HepG2 (cell line): ENCODE measurements around the gene KLF15. TPM values are rescaled to one million over a fixed set of nuclear protein-coding genes. Genes with fewer than 3 reads are reported as not detected.

Source experiments
- ARID2 ChIP-seq: sonication (generic); formaldehyde crosslinking; IDR thresholded peaks from 2 replicates; pipeline ENCODE4 v1.8.1; 2022; ENCODE audit warnings: mild to moderate bottlenecking, missing genetic modification reagents, borderline replicate concordance
- DDIT3 ChIP-seq: sonication (generic); formaldehyde crosslinking; IDR thresholded peaks from 2 replicates; pipeline ENCODE4 v1.4.0; 2020; ENCODE audit warnings: mild to moderate bottlenecking, missing genetic modification reagents
- GLMP ChIP-seq: sonication (generic); formaldehyde crosslinking; IDR thresholded peaks from 2 replicates; pipeline ENCODE4 v1.9.0; 2021; ENCODE audit warnings: missing genetic modification reagents, mild to moderate bottlenecking, borderline replicate concordance
- HOMEZ ChIP-seq: IDR thresholded peaks from 2 replicates; pipeline ENCODE4 v1.6.1; 2016; ENCODE audit warnings: low read depth
- MXD4 ChIP-seq: IDR thresholded peaks from 2 replicates; pipeline ENCODE4 v1.6.1; 2016; ENCODE audit warnings: mild to moderate bottlenecking, missing biosample characterization, missing genetic modification reagents
- NR2F6 ChIP-seq, 2 experiments: IDR thresholded peaks; 2 replicates each; pipeline ENCODE4 v1.6.1; 2016; ENCODE audit warnings: antibody characterized with exemption in 1 of 2, mild to moderate bottlenecking in 1 of 2
- PLSCR1 ChIP-seq: sonication (generic); formaldehyde crosslinking; IDR thresholded peaks from 2 replicates; pipeline ENCODE4 v1.5.0; 2020; ENCODE audit warnings: missing genetic modification reagents, mild to moderate bottlenecking, borderline replicate concordance
- POLR2G ChIP-seq: fragments of 200-400 bp; formaldehyde crosslinking; IDR thresholded peaks from 2 replicates; pipeline ENCODE4 v1.6.1; 2018; ENCODE audit warnings: mild to moderate bottlenecking, low read depth, low read length, moderate library complexity
- RARA ChIP-seq: IDR thresholded peaks from 2 replicates; pipeline ENCODE4 v1.6.1; 2016; ENCODE audit warnings: missing genetic modification reagents, missing compliant biosample characterization
- RERE ChIP-seq: IDR thresholded peaks from 2 replicates; pipeline ENCODE4 v1.6.1; 2016; ENCODE audit warnings: low read depth, missing genetic modification reagents, missing compliant biosample characterization
- SATB2 ChIP-seq: sonication (generic); formaldehyde crosslinking; IDR thresholded peaks from 2 replicates; pipeline ENCODE4 v1.5.0; 2020; ENCODE audit warnings: missing genetic modification reagents
- TFDP1 ChIP-seq: IDR thresholded peaks from 2 replicates; pipeline ENCODE4 v1.6.1; 2016; ENCODE audit warnings: missing compliant biosample characterization, missing genetic modification reagents, borderline replicate concordance
- ZFYVE20 ChIP-seq: sonication (generic); formaldehyde crosslinking; IDR thresholded peaks from 2 replicates; pipeline ENCODE4 v1.8.0; 2023; ENCODE audit warnings: low read depth, mild to moderate bottlenecking, moderate library complexity, missing genetic modification reagents, borderline replicate concordance
- ZNF329 ChIP-seq: sonication (generic); formaldehyde crosslinking; IDR thresholded peaks from 2 replicates; pipeline ENCODE4 v1.9.0; 2021; ENCODE audit warnings: low read depth, mild to moderate bottlenecking, missing genetic modification reagents
- ZNF350 ChIP-seq: sonication (generic); formaldehyde crosslinking; IDR thresholded peaks from 2 replicates; pipeline ENCODE4 v1.4.0; 2020; ENCODE audit warnings: mild to moderate bottlenecking, low read depth, missing genetic modification reagents, borderline replicate concordance
- ZNF446 ChIP-seq: sonication (generic); formaldehyde crosslinking; IDR thresholded peaks from 2 replicates; pipeline ENCODE4 v1.5.0; 2020; ENCODE audit warnings: mild to moderate bottlenecking, missing genetic modification reagents
- ZNF670 ChIP-seq: sonication (generic); formaldehyde crosslinking; IDR thresholded peaks from 2 replicates; pipeline ENCODE4 v1.8.0; 2022; ENCODE audit warnings: mild to moderate bottlenecking, missing genetic modification reagents, borderline replicate concordance
- ZNF761 ChIP-seq: sonication (generic); formaldehyde crosslinking; conservative IDR thresholded peaks from 2 replicates; pipeline ENCODE4 v1.4.0; 2020; ENCODE audit warnings: mild to moderate bottlenecking, missing genetic modification reagents
- polyA plus RNA-seq, 8 experiments: library from polyadenylated mRNA; depleted of rRNA in 3 of 8; stranded (reverse) in 7 of 8; unstranded in 1 of 8; fragments of >200 nt; fragmentation: Illumina TruSeq in 4 of 8; extraction: Trizol in 4 of 8; gene quantifications; 2 replicates each; pipeline versions ENCODE4 v1.2.1 to v1.2.3, GENCODE V29; 2011 to 2016; ENCODE audit warnings: low read depth in 4 of 8, missing spikeins in 1 of 8, mixed read lengths in 1 of 8; ENCODE audit not compliant: insufficient read depth in 1 of 8
- total RNA-seq, 5 experiments: library from RNA; depleted of rRNA; stranded (reverse); fragments of >200 nt; fragmentation: Illumina TruSeq; extraction: Trizol; gene quantifications; 2 replicates each; pipeline ENCODE4 v1.2.3, GENCODE V29; 2016; ENCODE audit warnings: low read depth in 1 of 5

The KLF15 gene
- total and polyA plus RNA-seq, 2 of the 13 experiments (the other 11 are each of a cell fraction or from before 2014, with no cell fraction given), result 7.1 to 7.8 TPM

GRCh38 chr3:126355777-126356372, 1.3 kb downstream of the KLF15 start (continued):
- TF ChIP-seq MXD4 (peak; percentile 96), ZNF761 (CRISPR knock-in tag) (0 out of 2 replicates have a peak, but pooled peaks have one; percentile 39), TFDP1 (peak; percentile 79), PLSCR1 (no peak; the same call in 1 of the 2 replicates), ZNF446 (0 out of 2 replicates have a peak, but pooled peaks have one; percentile 61), NR2F6 (IDR thresholded peaks at IDR 0.05) (0 out of 2 replicates have a peak, but pooled peaks have one; percentile 19), NR2F6 (CRISPR knock-in tag; IDR thresholded peaks at IDR 0.05) (peak; percentile 62; the same call in 1 of the 2 replicates), RARA (CRISPR knock-in tag) (peak; percentile 45; the same call in 1 of the 2 replicates), ZNF670 (CRISPR knock-in tag) (peak; percentile 35; the same call in 1 of the 2 replicates), HOMEZ (CRISPR knock-in tag) (peak; percentile 21; the same call in 1 of the 2 replicates), GLMP (CRISPR knock-in tag) (no peak), ZNF350 (CRISPR knock-in tag) (peak; percentile 33; the same call in 1 of the 2 replicates), RERE (CRISPR knock-in tag) (peak; percentile 75), SATB2 (CRISPR knock-in tag) (0 out of 2 replicates have a peak, but pooled peaks have one; percentile 36), ARID2 (CRISPR knock-in tag) (no peak), DDIT3 (CRISPR knock-in tag) (no peak), ZNF329 (CRISPR knock-in tag) (no peak), ZFYVE20 (no peak), POLR2G (peak; percentile 54; the same call in 1 of the 2 replicates)
